Right atrium auricular region (tissue), 2 donors: ENCODE results near the gene CSAD. TPM values are rescaled to one million over a fixed set of nuclear protein-coding genes. Genes with fewer than 3 reads are reported as not detected.

Experiments
- DNase-seq: peaks from one replicate; pipeline ENCODE4 v3.0.0-alpha.2; 2019; ENCODE audit warnings: low spot score
- H3K27ac ChIP-seq, 2 donors: fragments of 200-600 bp; sonication (generic); 1 replicate in 1 of 2; 2 replicates in 1 of 2; pipeline ENCODE4 v1.5.1; 2016 to 2019
- H3K27me3 ChIP-seq, 2 donors: fragments of 200-600 bp; sonication (generic); one replicate each; pipeline versions ENCODE4 v1.5.1 to v1.6.0; 2017 to 2019
- H3K36me3 ChIP-seq: fragments of 200-600 bp; sonication (generic); one replicate; pipeline ENCODE4 v1.5.1; 2016
- H3K4me1 ChIP-seq, 2 donors: fragments of 200-600 bp; sonication (generic); one replicate each; pipeline versions ENCODE4 v1.5.1 to v1.6.0; 2017 to 2019
- H3K4me3 ChIP-seq, 2 donors: fragments of 200-600 bp; sonication (generic); 1 replicate in 1 of 2; 2 replicates in 1 of 2; pipeline ENCODE4 v1.5.1; 2017 to 2019; ENCODE audit warnings: mild to moderate bottlenecking in 1 of 2, moderate library complexity in 1 of 2
- H3K9me3 ChIP-seq, 2 donors: fragments of 200-600 bp; sonication (generic); one replicate each; pipeline ENCODE4 v1.5.1; 2019
- total RNA-seq, 2 donors: library from RNA; depleted of rRNA; stranded (reverse); fragments of >200 nt; gene quantifications; one replicate each; pipeline ENCODE4 v1.1.0, GENCODE V29; 2016
- TF ChIP-seq, protein P1 (sequence below), 2 donors: fragments of 200-600 bp; sonication (generic); IDR thresholded peaks; one replicate each; pipeline ENCODE4 v1.5.1; 2019; ENCODE audit warnings: antibody characterized with exemption in 2 of 2

CSAD gene
- total RNA-seq, 2 donors from 2014 or later: 3.4 to 4.9 TPM

DNA sequence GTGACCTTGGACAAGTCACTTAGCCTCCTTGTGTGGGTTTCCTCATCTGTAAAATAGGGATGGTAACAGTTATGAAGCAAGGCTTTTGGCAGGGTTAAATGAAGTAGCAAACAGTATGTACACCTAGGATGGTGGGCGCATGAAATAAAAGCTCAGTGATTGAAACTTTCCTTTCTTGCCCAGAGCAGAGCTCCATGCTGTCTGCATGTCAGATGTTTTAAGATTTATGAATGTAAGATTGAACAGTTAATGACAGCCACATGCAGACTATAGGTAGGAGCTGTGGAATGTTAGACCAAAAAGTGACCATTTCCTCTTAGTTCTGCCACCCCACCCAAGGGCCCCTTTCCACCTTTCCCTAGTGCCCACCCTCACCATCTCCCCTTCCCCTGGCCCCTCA lies 14.2 kb upstream of the CSAD start:
- no peaks in the 10 kb centered on the region for H3K27me3 ChIP-seq
- H3K4me1 ChIP-seq: peaks cover 0 to 11% of the 10 kb centered on the region in 2 donors
- DNase-seq: no peak
- H3K36me3 ChIP-seq: no peaks in the 10 kb centered on the region
- no peaks in the 10 kb centered on the region for H3K9me3 ChIP-seq
- no peak overlapping the region for H3K27ac ChIP-seq
- TF ChIP-seq, protein P1, sequence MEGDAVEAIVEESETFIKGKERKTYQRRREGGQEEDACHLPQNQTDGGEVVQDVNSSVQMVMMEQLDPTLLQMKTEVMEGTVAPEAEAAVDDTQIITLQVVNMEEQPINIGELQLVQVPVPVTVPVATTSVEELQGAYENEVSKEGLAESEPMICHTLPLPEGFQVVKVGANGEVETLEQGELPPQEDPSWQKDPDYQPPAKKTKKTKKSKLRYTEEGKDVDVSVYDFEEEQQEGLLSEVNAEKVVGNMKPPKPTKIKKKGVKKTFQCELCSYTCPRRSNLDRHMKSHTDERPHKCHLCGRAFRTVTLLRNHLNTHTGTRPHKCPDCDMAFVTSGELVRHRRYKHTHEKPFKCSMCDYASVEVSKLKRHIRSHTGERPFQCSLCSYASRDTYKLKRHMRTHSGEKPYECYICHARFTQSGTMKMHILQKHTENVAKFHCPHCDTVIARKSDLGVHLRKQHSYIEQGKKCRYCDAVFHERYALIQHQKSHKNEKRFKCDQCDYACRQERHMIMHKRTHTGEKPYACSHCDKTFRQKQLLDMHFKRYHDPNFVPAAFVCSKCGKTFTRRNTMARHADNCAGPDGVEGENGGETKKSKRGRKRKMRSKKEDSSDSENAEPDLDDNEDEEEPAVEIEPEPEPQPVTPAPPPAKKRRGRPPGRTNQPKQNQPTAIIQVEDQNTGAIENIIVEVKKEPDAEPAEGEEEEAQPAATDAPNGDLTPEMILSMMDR (IDR thresholded peaks at IDR 0.05): no peak
- no peak overlapping the region for H3K4me3 ChIP-seq

DNA sequence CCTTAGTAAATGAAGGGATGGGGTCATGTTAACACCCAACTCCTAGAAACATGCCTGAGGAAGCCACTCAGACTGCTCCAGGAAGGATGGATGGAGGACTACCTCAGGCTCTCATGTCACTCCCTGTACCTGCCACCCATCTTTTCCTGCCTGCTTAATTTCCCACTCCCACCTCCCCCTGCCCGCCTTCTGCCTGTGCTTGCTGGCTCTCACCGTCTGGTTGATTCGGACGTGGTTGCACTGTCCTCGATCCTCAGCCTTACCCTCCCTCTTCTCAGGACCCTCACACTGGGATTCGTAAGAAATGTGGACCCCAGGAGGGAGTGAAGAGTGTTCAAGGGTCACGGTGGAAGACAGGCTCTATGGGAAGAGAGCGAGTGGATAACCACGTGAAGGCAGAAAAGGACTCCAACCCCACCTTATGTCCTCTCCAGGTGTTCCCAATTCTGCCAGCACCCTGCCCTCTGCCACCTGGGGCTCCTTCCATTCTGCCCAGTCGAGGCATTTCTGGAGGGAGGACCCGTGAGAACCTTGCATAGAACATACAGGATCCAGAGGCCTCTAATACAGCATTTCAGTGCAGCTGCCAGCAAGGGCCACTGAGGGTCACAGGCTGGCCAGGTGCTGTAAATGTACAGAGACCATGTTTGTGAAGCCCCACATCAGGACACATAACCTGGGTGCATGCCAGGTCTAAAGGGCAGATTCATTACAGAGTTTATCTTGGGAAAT lies 13.4 kb upstream of the CSAD start:
- H3K4me1 ChIP-seq: peaks cover 0 to 11% of the 10 kb centered on the region in 2 donors
- H3K36me3 ChIP-seq: no peaks in the 10 kb centered on the region
- no peaks in the 10 kb centered on the region for H3K9me3 ChIP-seq
- DNase-seq: no peak
- no peak overlapping the region for H3K4me3 ChIP-seq
- TF ChIP-seq, protein P1 (IDR thresholded peaks at IDR 0.05): no peak
- H3K27me3 ChIP-seq: no peaks in the 10 kb centered on the region
- no peak overlapping the region for H3K27ac ChIP-seq

DNA sequence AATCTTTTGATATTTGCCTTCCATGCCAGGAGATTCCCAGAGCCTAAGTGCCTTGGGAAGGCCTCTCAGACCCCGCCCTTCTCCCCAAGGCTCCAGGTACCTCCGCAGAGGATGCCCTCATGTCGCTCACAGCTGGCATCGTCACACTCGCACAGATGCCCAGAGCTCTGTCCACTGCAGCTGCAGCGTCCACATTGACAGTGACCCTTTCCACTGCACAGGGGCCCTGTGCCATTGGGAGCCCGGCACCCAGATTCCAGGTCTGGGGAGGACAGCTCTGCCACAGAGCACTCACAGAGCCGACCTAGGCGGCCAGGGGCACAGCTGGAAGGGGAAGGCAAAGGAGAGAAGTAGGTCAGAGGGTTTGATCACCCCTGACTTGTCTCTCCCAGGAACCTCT lies 12.3 kb upstream of the CSAD start:
- DNase-seq: no peak
- peaks cover 8% of the 10 kb centered on the region for H3K36me3 ChIP-seq
- H3K4me1 ChIP-seq: peaks cover 0 to 8% of the 10 kb centered on the region in 2 donors
- H3K4me3 ChIP-seq: no peak overlapping the region
- H3K27ac ChIP-seq: no peak overlapping the region
- TF ChIP-seq, protein P1 (IDR thresholded peaks at IDR 0.05): no peak
- no peaks in the 10 kb centered on the region for H3K9me3 ChIP-seq
- H3K27me3 ChIP-seq: no peaks in the 10 kb centered on the region

DNA sequence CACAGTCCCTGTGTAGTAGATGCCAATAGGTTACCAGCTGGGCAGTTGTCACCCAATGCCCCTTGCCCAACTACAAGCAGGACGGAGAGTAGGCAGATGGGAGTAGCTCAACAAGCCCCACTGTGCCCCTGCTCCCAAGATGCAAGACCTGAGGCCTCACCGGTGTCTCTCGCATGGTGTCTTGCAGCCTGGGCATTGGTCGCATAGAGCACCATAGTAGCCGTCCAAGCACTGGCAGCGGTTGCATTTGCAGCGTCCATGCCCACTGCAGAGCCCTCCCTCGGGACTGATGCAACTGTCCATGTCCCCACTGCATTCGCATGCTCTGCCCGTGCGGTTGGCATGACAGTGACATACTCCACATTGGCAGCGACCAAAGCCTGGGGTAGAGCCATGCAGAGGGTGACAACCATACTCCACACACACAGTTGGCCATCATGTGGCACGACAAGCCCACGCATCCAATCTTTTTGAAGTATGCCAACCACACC lies 11.9 kb upstream of the CSAD start:
- H3K9me3 ChIP-seq: no peaks in the 10 kb centered on the region
- H3K4me3 ChIP-seq: no peak overlapping the region
- H3K4me1 ChIP-seq: peaks cover 0 to 3% of the 10 kb centered on the region in 2 donors
- H3K36me3 ChIP-seq: peaks cover 12% of the 10 kb centered on the region
- no peaks in the 10 kb centered on the region for H3K27me3 ChIP-seq
- H3K27ac ChIP-seq: no peak overlapping the region
- no peak for DNase-seq
- TF ChIP-seq, protein P1 (IDR thresholded peaks at IDR 0.05): no peak

DNA sequence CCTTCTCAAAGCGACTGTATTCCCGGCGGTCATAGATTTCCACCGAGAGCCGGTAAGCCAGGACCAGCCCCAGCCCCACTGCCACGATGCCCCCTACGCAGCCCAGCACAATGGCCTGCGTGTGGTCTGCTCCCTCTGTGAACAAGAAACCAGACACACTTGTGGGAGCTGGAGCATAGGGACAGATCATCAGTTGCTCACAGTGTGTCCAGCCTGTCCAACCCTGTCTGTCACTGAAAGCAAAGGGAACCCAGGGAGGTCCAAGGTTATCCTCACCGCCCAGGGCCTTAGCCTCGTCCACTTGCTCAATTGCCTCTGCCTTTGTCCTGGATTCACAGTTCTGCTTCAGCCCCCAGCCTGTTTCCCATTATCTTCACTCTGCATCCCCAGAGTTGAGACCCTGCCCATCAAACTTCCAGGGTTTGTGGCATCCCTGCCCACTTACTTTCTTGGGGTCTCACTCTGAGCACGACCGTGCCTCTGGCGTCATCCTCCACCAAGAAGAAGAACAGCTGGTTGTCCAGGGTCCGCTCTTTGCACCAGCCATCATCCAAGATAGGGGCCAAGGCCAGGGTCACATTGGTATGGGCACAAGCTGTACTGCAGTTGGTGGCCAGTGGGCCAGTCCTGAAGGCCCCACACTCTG lies 11.3 kb upstream of the CSAD start:
- TF ChIP-seq, protein P1 (IDR thresholded peaks at IDR 0.05): no peak
- Histone ChIP-seq H3K9me3 (no peaks in the 10 kb centered on the region), H3K27me3 (no peaks in the 10 kb centered on the region), H3K4me3 (no peak overlapping the region), H3K27ac (no peak overlapping the region), H3K36me3 (peaks cover 18% of the 10 kb centered on the region), H3K4me1 (no peaks in the 10 kb centered on the region)
- no peak for DNase-seq
